ENCODE results near the gene KSR1.

DNA sequence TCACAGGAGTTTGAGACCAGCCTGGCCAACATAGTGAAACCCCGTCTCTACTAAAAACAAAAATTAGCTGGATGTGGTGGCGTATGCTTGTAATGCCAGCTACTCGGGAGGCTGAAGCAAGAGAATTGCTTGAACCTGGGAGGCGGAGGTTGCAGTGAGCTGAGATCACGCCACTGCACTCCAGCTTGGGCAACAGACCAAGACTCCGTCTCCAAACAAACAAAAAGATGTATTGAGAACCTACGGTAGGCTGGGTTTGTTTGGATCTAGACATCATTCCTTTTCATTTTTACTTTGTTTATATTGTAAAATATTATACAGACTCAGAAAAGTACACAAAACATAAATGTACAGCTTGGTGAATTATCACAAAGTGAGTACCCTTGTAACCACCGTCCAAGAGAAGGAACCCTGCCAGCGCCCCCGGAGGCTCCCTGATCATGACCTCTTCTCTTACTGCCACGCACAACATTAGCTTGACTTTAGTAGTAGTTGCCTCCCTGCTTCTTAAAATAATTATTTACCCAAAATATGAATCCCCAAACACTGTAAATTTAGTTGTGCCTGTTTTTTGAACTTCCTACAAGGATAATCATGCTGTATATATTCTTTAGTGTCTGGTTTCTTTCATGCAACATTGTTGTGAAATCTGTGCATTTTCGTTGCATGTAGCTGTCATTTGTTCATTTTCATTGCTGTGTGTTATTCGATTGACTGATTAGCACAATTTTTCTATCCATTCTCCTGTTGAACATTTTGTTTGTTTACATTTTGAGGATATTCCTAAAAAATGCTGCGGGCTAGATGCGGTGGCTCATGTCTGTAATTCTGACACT lies 56.5 kb downstream of the KSR1 start:
- TF ChIP-seq SMC3 (conservative IDR thresholded peaks at IDR 0.05; ENCODE audit: poor library complexity) = no peak
- TF ChIP-seq, protein P1, sequence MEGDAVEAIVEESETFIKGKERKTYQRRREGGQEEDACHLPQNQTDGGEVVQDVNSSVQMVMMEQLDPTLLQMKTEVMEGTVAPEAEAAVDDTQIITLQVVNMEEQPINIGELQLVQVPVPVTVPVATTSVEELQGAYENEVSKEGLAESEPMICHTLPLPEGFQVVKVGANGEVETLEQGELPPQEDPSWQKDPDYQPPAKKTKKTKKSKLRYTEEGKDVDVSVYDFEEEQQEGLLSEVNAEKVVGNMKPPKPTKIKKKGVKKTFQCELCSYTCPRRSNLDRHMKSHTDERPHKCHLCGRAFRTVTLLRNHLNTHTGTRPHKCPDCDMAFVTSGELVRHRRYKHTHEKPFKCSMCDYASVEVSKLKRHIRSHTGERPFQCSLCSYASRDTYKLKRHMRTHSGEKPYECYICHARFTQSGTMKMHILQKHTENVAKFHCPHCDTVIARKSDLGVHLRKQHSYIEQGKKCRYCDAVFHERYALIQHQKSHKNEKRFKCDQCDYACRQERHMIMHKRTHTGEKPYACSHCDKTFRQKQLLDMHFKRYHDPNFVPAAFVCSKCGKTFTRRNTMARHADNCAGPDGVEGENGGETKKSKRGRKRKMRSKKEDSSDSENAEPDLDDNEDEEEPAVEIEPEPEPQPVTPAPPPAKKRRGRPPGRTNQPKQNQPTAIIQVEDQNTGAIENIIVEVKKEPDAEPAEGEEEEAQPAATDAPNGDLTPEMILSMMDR (IDR thresholded peaks at IDR 0.05; ENCODE audit: poor library complexity, severe bottlenecking) = no peak
- no peak for TF ChIP-seq EP300 (conservative IDR thresholded peaks at IDR 0.05; ENCODE audit: poor library complexity, severe bottlenecking)
- TF ChIP-seq, protein P2, sequence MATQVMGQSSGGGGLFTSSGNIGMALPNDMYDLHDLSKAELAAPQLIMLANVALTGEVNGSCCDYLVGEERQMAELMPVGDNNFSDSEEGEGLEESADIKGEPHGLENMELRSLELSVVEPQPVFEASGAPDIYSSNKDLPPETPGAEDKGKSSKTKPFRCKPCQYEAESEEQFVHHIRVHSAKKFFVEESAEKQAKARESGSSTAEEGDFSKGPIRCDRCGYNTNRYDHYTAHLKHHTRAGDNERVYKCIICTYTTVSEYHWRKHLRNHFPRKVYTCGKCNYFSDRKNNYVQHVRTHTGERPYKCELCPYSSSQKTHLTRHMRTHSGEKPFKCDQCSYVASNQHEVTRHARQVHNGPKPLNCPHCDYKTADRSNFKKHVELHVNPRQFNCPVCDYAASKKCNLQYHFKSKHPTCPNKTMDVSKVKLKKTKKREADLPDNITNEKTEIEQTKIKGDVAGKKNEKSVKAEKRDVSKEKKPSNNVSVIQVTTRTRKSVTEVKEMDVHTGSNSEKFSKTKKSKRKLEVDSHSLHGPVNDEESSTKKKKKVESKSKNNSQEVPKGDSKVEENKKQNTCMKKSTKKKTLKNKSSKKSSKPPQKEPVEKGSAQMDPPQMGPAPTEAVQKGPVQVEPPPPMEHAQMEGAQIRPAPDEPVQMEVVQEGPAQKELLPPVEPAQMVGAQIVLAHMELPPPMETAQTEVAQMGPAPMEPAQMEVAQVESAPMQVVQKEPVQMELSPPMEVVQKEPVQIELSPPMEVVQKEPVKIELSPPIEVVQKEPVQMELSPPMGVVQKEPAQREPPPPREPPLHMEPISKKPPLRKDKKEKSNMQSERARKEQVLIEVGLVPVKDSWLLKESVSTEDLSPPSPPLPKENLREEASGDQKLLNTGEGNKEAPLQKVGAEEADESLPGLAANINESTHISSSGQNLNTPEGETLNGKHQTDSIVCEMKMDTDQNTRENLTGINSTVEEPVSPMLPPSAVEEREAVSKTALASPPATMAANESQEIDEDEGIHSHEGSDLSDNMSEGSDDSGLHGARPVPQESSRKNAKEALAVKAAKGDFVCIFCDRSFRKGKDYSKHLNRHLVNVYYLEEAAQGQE (IDR thresholded peaks at IDR 0.05; ENCODE audit: borderline replicate concordance) = no peak
- no peak for TF ChIP-seq EZH2 (IDR thresholded peaks at IDR 0.05; ENCODE audit: borderline replicate concordance, insufficient read depth, low read length, poor library complexity, severe bottlenecking)
- TF ChIP-seq RAD21 (conservative IDR thresholded peaks at IDR 0.05) = no peak
- no peak for TF ChIP-seq TAF1 (IDR thresholded peaks at IDR 0.05; ENCODE audit: low read depth)
- TF ChIP-seq POLR2AphosphoS5 (IDR thresholded peaks at IDR 0.05) = no peak
